Neural cell (in vitro differentiated cells): ENCODE results near the gene AK4. TPM values are rescaled to one million over a fixed set of nuclear protein-coding genes. Genes with fewer than 3 reads are reported as not detected.

Experiments used
- H2AFZ ChIP-seq: fragments of 200-600, 300-800 bp; sonication (generic), shearing (Covaris generic); 2 replicates; pipeline ENCODE4 v1.6.0; 2014; ENCODE audit warnings: low read depth, mild to moderate bottlenecking, antibody characterized with exemption, low read length, moderate library complexity
- H3F3A ChIP-seq: fragments of 200-600 bp; shearing (Covaris generic); 2 replicates; pipeline ENCODE4 v1.6.1; 2016; ENCODE audit warnings: mild to moderate bottlenecking, moderate library complexity, mixed read lengths, antibody characterized with exemption, low read length; ENCODE audit not compliant: insufficient read depth, poor library complexity, severe bottlenecking
- H3K27ac ChIP-seq: fragments of 200-600, 300-800 bp; sonication (generic), shearing (Covaris generic); 2 replicates; pipeline ENCODE4 v1.5.1; 2014; ENCODE audit warnings: mild to moderate bottlenecking, low read length, moderate library complexity
- H3K27me3 ChIP-seq: fragments of 300-800, 200-600 bp; sonication (generic), shearing (Covaris generic); 2 replicates; pipeline ENCODE4 v1.6.0; 2014; ENCODE audit warnings: mild to moderate bottlenecking, low read depth, low read length, moderate library complexity; ENCODE audit not compliant: insufficient read depth
- H3K36me3 ChIP-seq: fragments of 300-800, 200-600 bp; sonication (generic), shearing (Covaris generic); 2 replicates; pipeline ENCODE4 v1.5.1; 2014; ENCODE audit warnings: mild to moderate bottlenecking, antibody characterized with exemption, low read length, moderate library complexity; ENCODE audit not compliant: insufficient read depth
- H3K4me2 ChIP-seq: fragments of 300-800, 200-600 bp; sonication (generic), shearing (Covaris generic); 2 replicates; pipeline ENCODE4 v1.6.0; 2014; ENCODE audit warnings: mild to moderate bottlenecking, low read length
- H3K4me3 ChIP-seq: fragments of 300-800, 200-600 bp; sonication (generic), shearing (Covaris generic); 2 replicates; pipeline ENCODE4 v1.5.1; 2014; ENCODE audit warnings: mild to moderate bottlenecking, low read length, moderate library complexity
- H3K79me2 ChIP-seq: fragments of 200-600 bp; shearing (Covaris generic); replicated peaks from 2 replicates; pipeline ENCODE4 v1.6.0; 2014; ENCODE audit warnings: mild to moderate bottlenecking, low read length, moderate library complexity; ENCODE audit not compliant: insufficient read depth
- H3K9ac ChIP-seq: fragments of 300-800, 200-600 bp; sonication (generic), shearing (Covaris generic); 2 replicates; pipeline ENCODE4 v1.6.1; 2016; ENCODE audit warnings: mild to moderate bottlenecking, low read length, mixed read lengths
- H3K9me2 ChIP-seq: fragments of 200-600 bp; shearing (Covaris generic); 2 replicates; pipeline ENCODE4 v1.6.1; 2016; ENCODE audit warnings: mild to moderate bottlenecking, low read length, mixed read lengths; ENCODE audit not compliant: insufficient read depth
- H3K9me3 ChIP-seq: fragments of 200-600, 300-800 bp; sonication (generic), shearing (Covaris generic); 2 replicates; pipeline ENCODE4 v1.6.1; 2016; ENCODE audit warnings: mild to moderate bottlenecking, mixed run types, low read length, moderate library complexity, mixed read lengths
- H4K20me1 ChIP-seq: fragments of 200-600 bp; shearing (Covaris generic); 2 replicates; pipeline ENCODE4 v1.6.1; 2016; ENCODE audit warnings: mild to moderate bottlenecking, mixed run types; ENCODE audit not compliant: insufficient read depth
- CTCF ChIP-seq: fragments of 450-650 bp; IDR thresholded peaks from 2 replicates; pipeline ENCODE4 v1.5.1; 2014; ENCODE audit warnings: antibody characterized with exemption, mild to moderate bottlenecking, moderate library complexity; ENCODE audit not compliant: poor library complexity, severe bottlenecking
- EP300 ChIP-seq: fragments of 450-650 bp; conservative IDR thresholded peaks from 2 replicates; pipeline ENCODE4 v1.6.1; 2014; ENCODE audit warnings: antibody characterized with exemption, mild to moderate bottlenecking, moderate library complexity; ENCODE audit not compliant: poor library complexity, severe bottlenecking
- EZH2 ChIP-seq: fragments of 200-600, 300-800 bp; shearing (Covaris generic), sonication (generic); IDR thresholded peaks from 2 replicates; pipeline ENCODE4 v1.6.1; 2014; ENCODE audit warnings: antibody characterized with exemption, low read length, borderline replicate concordance, mild to moderate bottlenecking; ENCODE audit not compliant: insufficient read depth, poor library complexity, severe bottlenecking
- MXI1 ChIP-seq: fragments of 450-650 bp; conservative IDR thresholded peaks from 2 replicates; pipeline ENCODE4 v1.6.1; 2014; ENCODE audit warnings: antibody characterized with exemption, mild to moderate bottlenecking; ENCODE audit not compliant: poor library complexity, severe bottlenecking
- POLR2AphosphoS5 ChIP-seq: IDR thresholded peaks from 2 replicates; pipeline ENCODE4 v1.6.1; 2012
- RAD21 ChIP-seq: fragments of 450-650 bp; conservative IDR thresholded peaks from 2 replicates; pipeline ENCODE4 v1.6.1; 2014; ENCODE audit warnings: antibody characterized with exemption, mild to moderate bottlenecking, moderate library complexity
- REST ChIP-seq: IDR thresholded peaks from 2 replicates; pipeline ENCODE4 v1.6.1; 2012; ENCODE audit warnings: borderline replicate concordance
- SMC3 ChIP-seq: fragments of 450-650 bp; conservative IDR thresholded peaks from 2 replicates; pipeline ENCODE4 v1.6.1; 2014; ENCODE audit warnings: antibody characterized with exemption, mild to moderate bottlenecking, moderate library complexity; ENCODE audit not compliant: poor library complexity
- TAF1 ChIP-seq: IDR thresholded peaks from 2 replicates; pipeline ENCODE4 v1.6.1; 2012; ENCODE audit warnings: low read depth
- polyA plus RNA-seq: library from polyadenylated mRNA; depleted of rRNA; stranded (reverse); fragments of >200 nt; gene quantifications from 2 replicates; pipeline ENCODE4 v1.2.3, GENCODE V29; 2014

AK4 gene
- polyA plus RNA-seq, 1 donor from 2014 or later: 1.9 TPM

- H3K4me2 ChIP-seq: no peak overlapping the region
- TF ChIP-seq CTCF (no peak), SMC3 (no peak), RAD21 (no peak), REST (no peak), TAF1 (no peak), MXI1 (no peak), EP300 (no peak), POLR2AphosphoS5 (no peak), EZH2 (no peak)
- H3K4me3 ChIP-seq: no peak overlapping the region
- H3K9me2 ChIP-seq: no peaks in the 10 kb centered on the region
- H4K20me1 ChIP-seq: no peaks in the 10 kb centered on the region
- H3K27me3 ChIP-seq: no peaks in the 10 kb centered on the region
- no peaks in the 10 kb centered on the region for H3K36me3 ChIP-seq
- no peaks in the 10 kb centered on the region for H3K9me3 ChIP-seq
- no peaks in the 10 kb centered on the region for H3K79me2 ChIP-seq
- no peaks in the 10 kb centered on the region for H3F3A ChIP-seq
- H2AFZ ChIP-seq: no peak overlapping the region
- no peak overlapping the region for H3K9ac ChIP-seq
- no peak overlapping the region for H3K27ac ChIP-seq
Observed at GRCh38 chr1:65179148-65179547, 31.1 kb downstream of the AK4 start.

- no peaks in the 10 kb centered on the region for H3F3A ChIP-seq
- no peaks in the 10 kb centered on the region for H3K9me3 ChIP-seq
- no peak overlapping the region for H3K4me3 ChIP-seq
- H3K9ac ChIP-seq: no peak overlapping the region
- H3K27me3 ChIP-seq: no peaks in the 10 kb centered on the region
- no peaks in the 10 kb centered on the region for H3K79me2 ChIP-seq
- no peaks in the 10 kb centered on the region for H3K9me2 ChIP-seq
- no peak for TF ChIP-seq RAD21
- no peak overlapping the region for H3K4me2 ChIP-seq
- no peaks in the 10 kb centered on the region for H4K20me1 ChIP-seq
- no peak overlapping the region for H3K27ac ChIP-seq
- H3K36me3 ChIP-seq: no peaks in the 10 kb centered on the region
- H2AFZ ChIP-seq: no peak overlapping the region
Observed at GRCh38 chr1:65180977-65181376, 33.0 kb downstream of the AK4 start.

- H3K4me2 ChIP-seq: no peak overlapping the region
- H4K20me1 ChIP-seq: no peaks in the 10 kb centered on the region
- no peaks in the 10 kb centered on the region for H3K27me3 ChIP-seq
- no peak overlapping the region for H2AFZ ChIP-seq
- no peaks in the 10 kb centered on the region for H3K79me2 ChIP-seq
- H3K36me3 ChIP-seq: no peaks in the 10 kb centered on the region
- H3K4me3 ChIP-seq: no peak overlapping the region
- H3K9me2 ChIP-seq: no peaks in the 10 kb centered on the region
- H3K9ac ChIP-seq: no peak overlapping the region
- H3K27ac ChIP-seq: no peak overlapping the region
- H3F3A ChIP-seq: no peaks in the 10 kb centered on the region
- no peaks in the 10 kb centered on the region for H3K9me3 ChIP-seq
- TF ChIP-seq MXI1: no peak
- no peak for TF ChIP-seq RAD21
- no peak for TF ChIP-seq EZH2
- no peak for TF ChIP-seq REST
- no peak for TF ChIP-seq SMC3
- TF ChIP-seq POLR2AphosphoS5: no peak
- no peak for TF ChIP-seq CTCF
- no peak for TF ChIP-seq EP300
Observed at GRCh38 chr1:65182658-65183268, 34.8 kb downstream of the AK4 start.
